ENCODE data around the gene POLR2F. TPM values are rescaled to one million over a fixed set of nuclear protein-coding genes. Genes with fewer than 3 reads are reported as not detected.

Gene POLR2F
- total RNA-seq, 2 donors from 2014 or later: 98.0 to 105 TPM

Small RNA genes within 50 kb of the gene (microRNA-seq; reads per million reads assigned to microRNA genes)
- gene MIR4534 (ENCODE audit: borderline microRNAs expressed) (not detected), gene MIR6820 (ENCODE audit: borderline microRNAs expressed) (not detected)

Other genes with a start within 250 kb of the POLR2F start
- gene GCAT, start 145.8 kb upstream of the POLR2F start, total RNA-seq: 10 to 100 TPM; 22.2 to 26.2 TPM
- gene GALR3, start 130.3 kb upstream of the POLR2F start, total RNA-seq: under 1 TPM; 0.40 to 0.77 TPM
- 10 to 100 TPM; 14.1 to 14.3 TPM for gene ANKRD54, start 109.4 kb upstream of the POLR2F start, total RNA-seq
- 100 to 1,000 TPM; 469 to 541 TPM for gene EIF3L, start 104.3 kb upstream of the POLR2F start, total RNA-seq
- 10 to 100 TPM; 33.5 to 36.6 TPM for gene MICALL1, start 47.4 kb upstream of the POLR2F start, total RNA-seq
- gene C22orf23, start 98 bp upstream of the POLR2F start, total RNA-seq: under 1 TPM; 0.29 to 0.44 TPM
- gene SOX10, start 30.9 kb downstream of the POLR2F start, total RNA-seq: 10 to 100 TPM; 11.2 to 13.4 TPM
- gene PICK1, start 103.7 kb downstream of the POLR2F start, total RNA-seq: 10 to 100 TPM; 42.7 to 54.1 TPM
- gene SLC16A8, start 130.5 kb downstream of the POLR2F start, total RNA-seq: 1 to 10 TPM in 1 of 2 donors, under 1 TPM in 1; 0.57 to 1.1 TPM
- 1 to 10 TPM; 1.4 to 3.7 TPM for gene BAIAP2L2, start 157.0 kb downstream of the POLR2F start, total RNA-seq
- gene PLA2G6, start 228.1 kb downstream of the POLR2F start, total RNA-seq: 10 to 100 TPM; 60.6 to 60.7 TPM
- gene MAFF, start 248.3 kb downstream of the POLR2F start, total RNA-seq: 1 to 10 TPM; 4.7 to 5.5 TPM